Left ventricle myocardium inferior (tissue), 1 donor: ENCODE measurements around the gene RAPGEF3. TPM values are rescaled to one million over a fixed set of nuclear protein-coding genes. Genes with fewer than 3 reads are reported as not detected.

Experiments
- DNase-seq: peaks from one replicate; pipeline ENCODE4 v3.0.0-alpha.2; 2020
- H3K27ac ChIP-seq: fragments of 200-600 bp; replicated peaks from 2 replicates; pipeline ENCODE4 v1.8.0; 2021
- H3K27me3 ChIP-seq: fragments of 200-600 bp; 2 replicates; pipeline ENCODE4 v1.8.0; 2021; ENCODE audit warnings: low read depth
- H3K36me3 ChIP-seq: fragments of 200-600 bp; 2 replicates; pipeline ENCODE4 v1.8.0; 2021
- H3K4me1 ChIP-seq: fragments of 200-600 bp; 2 replicates; pipeline ENCODE4 v1.8.0; 2021
- H3K4me3 ChIP-seq: fragments of 200-600 bp; 2 replicates; pipeline ENCODE4 v1.8.0; 2021; ENCODE audit warnings: mild to moderate bottlenecking, moderate library complexity
- H3K9me3 ChIP-seq: fragments of 200-600 bp; replicated peaks from 2 replicates; pipeline ENCODE4 v1.8.0; 2021
- intact Hi-C: fragments of 100-400 bp; cut with micrococcal nuclease; formaldehyde crosslinking; loops from one replicate; pipeline ENCODE4 v1.11.0; 2022
- total RNA-seq: library from RNA; stranded (reverse); fragmentation: NEBNext Ultra II Directional; extraction: Animal tissue kit (Norgen Biotek cat#: 25700); gene quantifications from one replicate; pipeline ENCODE4 v1.2.1, GENCODE V29; 2021
- TF ChIP-seq, protein P1 (sequence below): fragments of 200-600 bp; IDR thresholded peaks from 2 replicates; pipeline ENCODE4 v1.8.0; 2021; ENCODE audit warnings: antibody characterized with exemption, mild to moderate bottlenecking, borderline replicate concordance
- donor health status: DM: no; HTN: yes; CAD: no; lungs with severe emphysema.

The RAPGEF3 gene
- total RNA-seq, 1 donor from 2014 or later = 34.8 TPM

GRCh38 chr12:47732504-47732903 is 26.2 kb downstream of the RAPGEF3 start:
- intact Hi-C loops = no loop called here
- no peaks in the 10 kb centered on the region for H3K9me3 ChIP-seq
- H3K4me1 ChIP-seq = peaks cover 88% of the 10 kb centered on the region
- no peaks in the 10 kb centered on the region for H3K27me3 ChIP-seq
- DNase-seq = no peak
- TF ChIP-seq, protein P1, sequence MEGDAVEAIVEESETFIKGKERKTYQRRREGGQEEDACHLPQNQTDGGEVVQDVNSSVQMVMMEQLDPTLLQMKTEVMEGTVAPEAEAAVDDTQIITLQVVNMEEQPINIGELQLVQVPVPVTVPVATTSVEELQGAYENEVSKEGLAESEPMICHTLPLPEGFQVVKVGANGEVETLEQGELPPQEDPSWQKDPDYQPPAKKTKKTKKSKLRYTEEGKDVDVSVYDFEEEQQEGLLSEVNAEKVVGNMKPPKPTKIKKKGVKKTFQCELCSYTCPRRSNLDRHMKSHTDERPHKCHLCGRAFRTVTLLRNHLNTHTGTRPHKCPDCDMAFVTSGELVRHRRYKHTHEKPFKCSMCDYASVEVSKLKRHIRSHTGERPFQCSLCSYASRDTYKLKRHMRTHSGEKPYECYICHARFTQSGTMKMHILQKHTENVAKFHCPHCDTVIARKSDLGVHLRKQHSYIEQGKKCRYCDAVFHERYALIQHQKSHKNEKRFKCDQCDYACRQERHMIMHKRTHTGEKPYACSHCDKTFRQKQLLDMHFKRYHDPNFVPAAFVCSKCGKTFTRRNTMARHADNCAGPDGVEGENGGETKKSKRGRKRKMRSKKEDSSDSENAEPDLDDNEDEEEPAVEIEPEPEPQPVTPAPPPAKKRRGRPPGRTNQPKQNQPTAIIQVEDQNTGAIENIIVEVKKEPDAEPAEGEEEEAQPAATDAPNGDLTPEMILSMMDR = no peak
- H3K4me3 ChIP-seq = no peak overlapping the region
- H3K27ac ChIP-seq = no peak overlapping the region
- no peaks in the 10 kb centered on the region for H3K36me3 ChIP-seq

GRCh38 chr12:47731723-47732122 is 27.0 kb downstream of the RAPGEF3 start:
- intact Hi-C loops = no loop called here
- Histone ChIP-seq H3K4me3 (no peak overlapping the region), H3K36me3 (no peaks in the 10 kb centered on the region), H3K27me3 (no peaks in the 10 kb centered on the region), H3K4me1 (peaks cover 80% of the 10 kb centered on the region), H3K27ac (no peak overlapping the region), H3K9me3 (no peaks in the 10 kb centered on the region)
- TF ChIP-seq, protein P1 = no peak
- DNase-seq = no peak

GRCh38 chr12:47730341-47730744 is 28.3 kb downstream of the RAPGEF3 start:
- intact Hi-C loops = no loop called here
- H3K4me1 ChIP-seq = peaks cover 66% of the 10 kb centered on the region
- TF ChIP-seq, protein P1 = no peak
- H3K27me3 ChIP-seq = no peaks in the 10 kb centered on the region
- peak overlapping the region; percentile 63 for H3K27ac ChIP-seq
- H3K9me3 ChIP-seq = no peaks in the 10 kb centered on the region
- no peaks in the 10 kb centered on the region for H3K36me3 ChIP-seq
- DNase-seq = no peak
- H3K4me3 ChIP-seq = no peak overlapping the region

- intact Hi-C loops = no loop called here
- no peak for DNase-seq
- peaks cover 55% of the 10 kb centered on the region for H3K4me1 ChIP-seq
These were observed 29.4 kb downstream of the RAPGEF3 start for GRCh38 chr12:47729233-47729632.

DNA sequence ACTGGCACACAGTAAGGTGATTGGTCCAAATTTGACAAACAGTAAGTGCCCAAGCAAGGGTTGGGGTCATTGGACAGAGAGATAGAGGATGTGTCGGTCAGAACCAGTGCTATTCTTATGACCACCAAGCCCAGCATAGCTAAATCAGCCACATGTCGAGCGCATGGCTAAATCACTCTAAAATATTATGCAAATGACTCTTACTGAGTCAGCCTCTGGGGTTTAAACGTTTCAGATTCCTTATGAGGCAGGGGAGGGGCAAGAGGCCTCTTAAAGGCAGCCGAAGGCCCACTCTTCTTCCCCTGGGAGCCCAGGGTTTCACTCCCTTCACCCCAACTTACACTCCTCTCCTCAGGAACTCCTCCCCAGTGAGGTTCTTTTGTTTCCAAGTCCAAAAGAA is 32.8 kb downstream of the RAPGEF3 start:
- DNase-seq = no peak
- TF ChIP-seq, protein P1 = no peak
- Histone ChIP-seq H3K27me3 (no peaks in the 10 kb centered on the region), H3K4me1 (peaks cover 29% of the 10 kb centered on the region), H3K9me3 (no peaks in the 10 kb centered on the region), H3K36me3 (no peaks in the 10 kb centered on the region), H3K27ac (no peak overlapping the region), H3K4me3 (no peak overlapping the region)
- intact Hi-C loops = no loop called here

More at GRCh38 chr12:47729233-47729632, 29.4 kb downstream of the RAPGEF3 start:
- no peak overlapping the region for H3K4me3 ChIP-seq
- peak overlapping the region; percentile 63 for H3K27ac ChIP-seq
- TF ChIP-seq, protein P1 = no peak
- no peaks in the 10 kb centered on the region for H3K9me3 ChIP-seq
- no peaks in the 10 kb centered on the region for H3K27me3 ChIP-seq
- no peaks in the 10 kb centered on the region for H3K36me3 ChIP-seq
